ENCODE results near the gene MANEA. TPM values are rescaled to one million over a fixed set of nuclear protein-coding genes. Genes with fewer than 3 reads are reported as not detected.

MANEA gene, protein sequence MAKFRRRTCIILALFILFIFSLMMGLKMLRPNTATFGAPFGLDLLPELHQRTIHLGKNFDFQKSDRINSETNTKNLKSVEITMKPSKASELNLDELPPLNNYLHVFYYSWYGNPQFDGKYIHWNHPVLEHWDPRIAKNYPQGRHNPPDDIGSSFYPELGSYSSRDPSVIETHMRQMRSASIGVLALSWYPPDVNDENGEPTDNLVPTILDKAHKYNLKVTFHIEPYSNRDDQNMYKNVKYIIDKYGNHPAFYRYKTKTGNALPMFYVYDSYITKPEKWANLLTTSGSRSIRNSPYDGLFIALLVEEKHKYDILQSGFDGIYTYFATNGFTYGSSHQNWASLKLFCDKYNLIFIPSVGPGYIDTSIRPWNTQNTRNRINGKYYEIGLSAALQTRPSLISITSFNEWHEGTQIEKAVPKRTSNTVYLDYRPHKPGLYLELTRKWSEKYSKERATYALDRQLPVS
- polyA plus RNA-seq (2013), result 12.1 TPM

DNA sequence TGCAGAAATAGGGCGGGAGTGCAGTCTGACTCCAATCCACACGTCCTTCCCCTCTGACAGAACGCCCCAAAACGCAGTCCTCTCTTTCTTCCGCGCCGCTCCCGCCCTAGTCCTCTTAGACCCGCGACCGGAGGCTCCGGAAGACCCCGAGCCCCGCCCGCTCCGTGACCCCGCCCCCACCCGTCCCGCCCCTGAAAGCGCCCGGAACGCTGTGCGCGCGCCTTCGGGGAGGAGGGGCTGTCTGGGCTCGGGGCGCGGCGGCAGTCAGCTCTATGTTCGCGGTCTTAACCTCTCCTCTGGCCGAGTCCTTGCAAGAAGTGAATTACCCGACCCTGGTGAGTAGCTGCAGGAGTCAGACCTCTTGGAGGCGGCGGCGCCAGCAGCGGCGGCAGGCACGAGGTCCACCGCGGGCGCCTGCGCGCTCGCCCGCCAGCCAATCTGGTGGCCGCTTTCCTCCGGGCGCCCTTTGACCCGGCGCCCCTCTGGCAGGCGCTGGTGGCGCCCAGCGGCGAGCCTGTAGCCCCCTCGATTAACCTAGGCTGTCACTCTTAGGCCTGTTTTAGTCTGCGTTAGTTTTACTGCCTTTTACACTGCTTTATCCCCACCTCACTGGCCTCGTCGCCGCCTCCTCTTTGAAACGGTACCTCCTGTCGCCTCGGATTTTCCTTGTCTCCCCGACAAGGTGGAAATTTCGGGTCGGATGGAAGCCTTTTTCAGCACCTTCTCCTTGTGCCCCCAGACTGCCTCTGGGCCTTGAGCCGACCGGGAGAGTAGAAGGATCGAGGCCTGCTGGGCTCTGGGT lies at the start of gene MANEA:
Gene MANEA (plus strand): TSS at position 232 of the 802 bp plus-strand sequence. CDS start 8,905 bp downstream, outside the sequence.
- Histone ChIP-seq H3K4me3 (ENCODE audit: control insufficient read depth in 1 of 7, extremely low read depth in 1 of 7, insufficient read depth in 4 of 7, low read depth in 2 of 7, low read length in 6 of 7) (peak within 1 kb of the TSS; percentile 62 to 99 (median 88)), H3K9me3 (ENCODE audit: control extremely low read depth in 1 of 5, control insufficient read depth in 4 of 5, insufficient read depth in 2 of 5, low read depth in 1 of 5, low read length in 4 of 5) (no peaks in the 10 kb centered on the region), H3K27ac (ENCODE audit: insufficient read depth in 1 of 2, low read depth in 1 of 2, low read length in 2 of 2, poor library complexity in 1 of 2, severe bottlenecking in 2 of 2) (peak within 1 kb of the TSS; percentile 86 to 94), H3K27me3 (replicated peaks in 2 of 5; ENCODE audit: control insufficient read depth in 4 of 5, insufficient read depth in 5 of 5, low read length in 4 of 5) (no peaks in the 10 kb centered on the region), H3K4me1 (ENCODE audit: control extremely low read depth in 1 of 4, control insufficient read depth in 4 of 4, insufficient read depth in 4 of 4, low read length in 3 of 4) (peaks cover 8 to 31% (median 18%) of the 10 kb centered on the region in 4 experiments), H3K36me3 (ENCODE audit: control insufficient read depth in 4 of 4, insufficient read depth in 4 of 4, low read length in 3 of 4) (no peaks in the 10 kb centered on the region)
- peak; percentile 89 to 97 (median 94) for DNase-seq
- POLR2A ChIA-PET, result no interaction called here
- CTCF ChIA-PET, result no interaction called here
- under 1% methylated on average over 53 of the region's 70 CpGs for WGBS (ENCODE audit: insufficient coverage)

DNA sequence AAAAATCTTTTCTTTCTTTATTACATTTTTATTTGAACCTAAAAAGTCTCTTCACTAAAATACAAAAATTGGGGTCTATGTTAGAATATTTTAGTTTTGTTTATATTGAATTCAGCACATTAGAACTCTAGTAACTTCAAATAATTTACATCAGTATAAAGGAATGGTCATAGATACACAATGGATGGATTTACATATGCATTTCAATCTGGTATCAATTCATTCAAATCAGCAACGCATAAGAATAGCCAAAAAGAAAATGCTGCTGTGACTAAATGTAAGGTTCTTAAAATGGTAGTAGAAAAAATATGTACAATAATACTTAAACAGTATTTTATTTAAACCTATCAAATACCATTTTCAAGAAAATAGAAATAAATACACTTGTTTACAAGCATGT lies 47.6 kb upstream of the MANEA start:
- H3K4me1 ChIP-seq (ENCODE audit: control extremely low read depth in 1 of 4, control insufficient read depth in 4 of 4, insufficient read depth in 4 of 4, low read length in 3 of 4), result no peaks in the 10 kb centered on the region
- peaks cover 0 to 3% (median 0%) of the 10 kb centered on the region in 5 experiments for H3K27me3 ChIP-seq (replicated peaks in 2 of 5; ENCODE audit: control insufficient read depth in 4 of 5, insufficient read depth in 5 of 5, low read length in 4 of 5)
- WGBS (ENCODE audit: insufficient coverage), result no CpG with 5 or more reads among the region's 1 CpG
- CTCF ChIA-PET, result no interaction called here
- no peak overlapping the region for H3K4me3 ChIP-seq (ENCODE audit: control insufficient read depth in 1 of 7, extremely low read depth in 1 of 7, insufficient read depth in 4 of 7, low read depth in 2 of 7, low read length in 6 of 7)
- no peaks in the 10 kb centered on the region for H3K9me3 ChIP-seq (ENCODE audit: control extremely low read depth in 1 of 5, control insufficient read depth in 4 of 5, insufficient read depth in 2 of 5, low read depth in 1 of 5, low read length in 4 of 5)
- no peak overlapping the region for H3K27ac ChIP-seq (ENCODE audit: insufficient read depth in 1 of 2, low read depth in 1 of 2, low read length in 2 of 2, poor library complexity in 1 of 2, severe bottlenecking in 2 of 2)
- no peak for DNase-seq
- H3K36me3 ChIP-seq (ENCODE audit: control insufficient read depth in 4 of 4, insufficient read depth in 4 of 4, low read length in 3 of 4), result no peaks in the 10 kb centered on the region
- POLR2A ChIA-PET, result no interaction called here

DNA sequence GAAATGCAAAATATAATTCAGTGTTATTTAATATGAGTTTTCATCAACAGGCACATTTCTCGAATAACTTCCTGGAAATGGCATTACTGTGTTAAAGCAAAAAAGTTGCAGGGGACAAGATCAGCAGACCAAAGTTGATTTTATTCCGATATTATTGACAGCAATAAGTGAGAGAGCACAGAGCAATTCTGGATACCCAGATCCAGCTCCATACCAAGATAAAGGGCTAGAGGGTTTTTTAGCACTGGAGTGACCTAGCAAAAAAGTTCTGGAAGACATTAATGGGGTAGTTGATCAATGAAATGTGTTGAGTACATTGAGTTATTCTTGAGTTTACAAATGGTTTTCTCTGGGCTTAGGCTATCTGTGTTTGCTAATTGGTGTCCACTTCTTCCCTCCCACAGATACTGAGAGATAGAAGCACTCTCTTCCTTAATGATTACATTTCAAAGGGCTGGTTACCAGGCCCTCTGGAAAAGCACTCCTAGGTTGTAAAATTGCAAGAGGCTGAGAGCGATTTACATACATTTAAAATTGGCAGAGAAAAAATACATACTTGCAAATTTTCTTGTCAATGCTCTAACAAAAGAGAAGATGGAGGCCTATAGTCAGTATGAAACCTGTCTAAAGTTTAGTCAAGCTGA lies 47.0 kb upstream of the MANEA start:
- H3K36me3 ChIP-seq (ENCODE audit: control insufficient read depth in 4 of 4, insufficient read depth in 4 of 4, low read length in 3 of 4), result no peaks in the 10 kb centered on the region
- peaks cover 0 to 3% (median 0%) of the 10 kb centered on the region in 5 experiments for H3K27me3 ChIP-seq (replicated peaks in 2 of 5; ENCODE audit: control insufficient read depth in 4 of 5, insufficient read depth in 5 of 5, low read length in 4 of 5)
- CTCF ChIA-PET, result no interaction called here
- no peak for DNase-seq
- 100% methylated on average over 1 of the region's 3 CpGs for WGBS (ENCODE audit: insufficient coverage)
- H3K4me3 ChIP-seq (ENCODE audit: control insufficient read depth in 1 of 7, extremely low read depth in 1 of 7, insufficient read depth in 4 of 7, low read depth in 2 of 7, low read length in 6 of 7), result no peak overlapping the region
- POLR2A ChIA-PET, result no interaction called here
- H3K9me3 ChIP-seq (ENCODE audit: control extremely low read depth in 1 of 5, control insufficient read depth in 4 of 5, insufficient read depth in 2 of 5, low read depth in 1 of 5, low read length in 4 of 5), result no peaks in the 10 kb centered on the region
- H3K27ac ChIP-seq (ENCODE audit: insufficient read depth in 1 of 2, low read depth in 1 of 2, low read length in 2 of 2, poor library complexity in 1 of 2, severe bottlenecking in 2 of 2), result no peak overlapping the region
- H3K4me1 ChIP-seq (ENCODE audit: control extremely low read depth in 1 of 4, control insufficient read depth in 4 of 4, insufficient read depth in 4 of 4, low read length in 3 of 4), result no peaks in the 10 kb centered on the region

DNA sequence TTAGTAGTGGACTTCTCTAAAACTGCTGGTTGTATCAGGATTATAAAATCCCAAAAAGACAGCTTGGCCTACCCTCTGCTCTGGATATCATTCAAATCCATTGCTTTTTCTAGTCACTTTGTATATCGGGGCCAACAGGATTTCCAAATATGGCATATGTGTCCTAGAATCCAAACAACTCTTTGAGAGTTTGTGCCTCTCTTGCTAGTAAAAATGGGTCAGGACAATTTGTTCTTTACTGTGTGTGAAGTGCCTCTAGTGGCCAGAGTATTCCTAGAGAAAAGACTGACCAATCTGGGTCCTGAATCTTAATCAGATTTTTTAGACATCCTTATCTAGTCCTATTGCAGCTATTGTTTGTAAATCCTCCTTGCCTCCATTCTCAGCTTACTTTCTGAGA lies 33.5 kb upstream of the MANEA start:
- Histone ChIP-seq H3K4me1 (ENCODE audit: control extremely low read depth in 1 of 4, control insufficient read depth in 4 of 4, insufficient read depth in 4 of 4, low read length in 3 of 4) (no peaks in the 10 kb centered on the region), H3K4me3 (ENCODE audit: control insufficient read depth in 1 of 7, extremely low read depth in 1 of 7, insufficient read depth in 4 of 7, low read depth in 2 of 7, low read length in 6 of 7) (no peak overlapping the region), H3K9me3 (ENCODE audit: control extremely low read depth in 1 of 5, control insufficient read depth in 4 of 5, insufficient read depth in 2 of 5, low read depth in 1 of 5, low read length in 4 of 5) (no peaks in the 10 kb centered on the region), H3K27ac (ENCODE audit: insufficient read depth in 1 of 2, low read depth in 1 of 2, low read length in 2 of 2, poor library complexity in 1 of 2, severe bottlenecking in 2 of 2) (no peak overlapping the region), H3K36me3 (ENCODE audit: control insufficient read depth in 4 of 4, insufficient read depth in 4 of 4, low read length in 3 of 4) (no peaks in the 10 kb centered on the region), H3K27me3 (replicated peaks in 2 of 5; ENCODE audit: control insufficient read depth in 4 of 5, insufficient read depth in 5 of 5, low read length in 4 of 5) (peaks cover 0 to 4% (median 0%) of the 10 kb centered on the region in 5 experiments)
- CTCF ChIA-PET, result no interaction called here
- 100% methylated on average over 1 of the region's 1 CpG for WGBS (ENCODE audit: insufficient coverage)
- no peak for DNase-seq
- POLR2A ChIA-PET, result no interaction called here

DNA sequence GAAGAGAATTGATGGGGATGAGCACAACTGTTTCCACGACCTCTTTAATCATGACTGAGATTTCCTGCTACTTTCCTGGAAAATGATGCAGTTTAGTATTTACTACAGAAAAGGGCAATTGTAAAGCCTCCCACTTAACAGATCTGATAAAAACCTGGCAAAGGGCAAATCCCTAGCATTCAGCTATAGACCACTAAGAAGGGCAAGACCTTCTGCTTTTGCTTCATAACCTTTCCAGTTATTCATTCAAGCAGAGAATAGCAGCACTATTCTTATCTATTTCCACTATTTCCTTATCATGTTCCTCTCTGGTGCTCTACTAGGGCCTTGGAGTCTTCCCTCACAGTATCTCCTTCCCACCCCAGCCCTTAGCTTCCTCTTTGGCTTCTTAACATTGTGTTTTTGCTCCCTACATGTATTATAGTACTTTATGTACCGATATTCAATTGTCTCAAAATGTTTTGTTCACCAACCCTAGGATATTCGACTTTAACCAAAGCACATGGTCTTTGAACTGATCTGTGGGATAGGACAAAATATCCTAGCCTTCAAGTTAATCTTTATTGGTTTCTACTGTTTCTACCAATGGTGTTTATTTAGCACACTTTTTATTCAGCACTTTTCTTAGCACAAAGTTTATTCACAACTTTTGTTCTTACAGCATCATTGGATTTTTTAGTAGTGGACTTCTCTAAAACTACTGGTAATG lies 32.7 kb upstream of the MANEA start:
- Histone ChIP-seq H3K27ac (ENCODE audit: insufficient read depth in 1 of 2, low read depth in 1 of 2, low read length in 2 of 2, poor library complexity in 1 of 2, severe bottlenecking in 2 of 2) (no peak overlapping the region), H3K4me3 (ENCODE audit: control insufficient read depth in 1 of 7, extremely low read depth in 1 of 7, insufficient read depth in 4 of 7, low read depth in 2 of 7, low read length in 6 of 7) (no peak overlapping the region), H3K36me3 (ENCODE audit: control insufficient read depth in 4 of 4, insufficient read depth in 4 of 4, low read length in 3 of 4) (no peaks in the 10 kb centered on the region), H3K4me1 (ENCODE audit: control extremely low read depth in 1 of 4, control insufficient read depth in 4 of 4, insufficient read depth in 4 of 4, low read length in 3 of 4) (no peaks in the 10 kb centered on the region), H3K9me3 (ENCODE audit: control extremely low read depth in 1 of 5, control insufficient read depth in 4 of 5, insufficient read depth in 2 of 5, low read depth in 1 of 5, low read length in 4 of 5) (no peaks in the 10 kb centered on the region), H3K27me3 (replicated peaks in 2 of 5; ENCODE audit: control insufficient read depth in 4 of 5, insufficient read depth in 5 of 5, low read length in 4 of 5) (peaks cover 0 to 4% (median 0%) of the 10 kb centered on the region in 5 experiments)
- ChIA-PET CTCF (interaction anchor here (1.4 kb wide), 1 partner anchor 22 kb away, joined by 3 read pairs; no protein-coding TSS in a partner anchor), POLR2A (no interaction called here)
- DNase-seq, result peak; percentile 0 to 3 (median 2)
- 0% methylated on average over 1 of the region's 3 CpGs for WGBS (ENCODE audit: insufficient coverage)

DNA sequence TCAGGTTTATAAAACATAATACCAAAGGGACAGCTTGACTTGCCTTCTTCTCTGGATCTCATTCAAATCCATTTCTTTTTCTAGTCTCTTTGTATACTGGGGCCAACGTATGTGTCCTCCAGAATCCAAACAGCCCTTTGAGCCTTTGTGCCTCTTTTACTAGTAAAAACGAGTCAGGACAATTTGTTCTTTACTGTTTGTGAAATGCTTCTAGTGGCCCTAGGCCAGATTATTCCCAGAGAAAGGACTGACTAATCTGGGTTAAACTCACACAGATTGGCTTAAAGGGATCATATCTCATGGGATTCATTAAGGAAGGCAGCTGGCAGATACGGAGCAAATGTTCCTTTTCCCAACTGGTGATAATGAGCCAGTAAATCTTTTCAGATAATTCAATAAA lies 32.1 kb upstream of the MANEA start:
- POLR2A ChIA-PET, result no interaction called here
- CTCF ChIA-PET, result interaction anchor here (1.4 kb wide), 1 partner anchor 22 kb away, joined by 3 read pairs; no protein-coding TSS in a partner anchor
- Histone ChIP-seq H3K27me3 (replicated peaks in 2 of 5; ENCODE audit: control insufficient read depth in 4 of 5, insufficient read depth in 5 of 5, low read length in 4 of 5) (peaks cover 0 to 4% (median 0%) of the 10 kb centered on the region in 5 experiments), H3K36me3 (ENCODE audit: control insufficient read depth in 4 of 4, insufficient read depth in 4 of 4, low read length in 3 of 4) (no peaks in the 10 kb centered on the region), H3K9me3 (ENCODE audit: control extremely low read depth in 1 of 5, control insufficient read depth in 4 of 5, insufficient read depth in 2 of 5, low read depth in 1 of 5, low read length in 4 of 5) (no peaks in the 10 kb centered on the region), H3K27ac (ENCODE audit: insufficient read depth in 1 of 2, low read depth in 1 of 2, low read length in 2 of 2, poor library complexity in 1 of 2, severe bottlenecking in 2 of 2) (no peak overlapping the region), H3K4me1 (ENCODE audit: control extremely low read depth in 1 of 4, control insufficient read depth in 4 of 4, insufficient read depth in 4 of 4, low read length in 3 of 4) (no peaks in the 10 kb centered on the region), H3K4me3 (ENCODE audit: control insufficient read depth in 1 of 7, extremely low read depth in 1 of 7, insufficient read depth in 4 of 7, low read depth in 2 of 7, low read length in 6 of 7) (no peak overlapping the region)
- DNase-seq, result no peak
- 89% methylated on average over 2 of the region's 3 CpGs for WGBS (ENCODE audit: insufficient coverage)
